Posterior vena cava (tissue), 2 donors: Measurements from ENCODE around the gene IZUMO1. TPM values are rescaled to one million over a fixed set of nuclear protein-coding genes. Genes with fewer than 3 reads are reported as not detected.
"Not testable (repeated sequence)": the region's sequence is repeated elsewhere in the genome, so short reads cannot be mapped to it uniquely, and the experiment has no call there.

Source experiments
- DNase-seq: peaks from one replicate; pipeline ENCODE4 v3.0.0-alpha.2; 2020; ENCODE audit warnings: low spot score
- intact Hi-C, 2 donors: fragments of 100-400 bp; cut with DNase I; formaldehyde crosslinking; loops; one replicate each; pipeline versions ENCODE4 v1.14.1 to v1.14.2; 2022 to 2023
- total RNA-seq, 2 donors: library from RNA; stranded (reverse); fragmentation: NEBNext Ultra II Directional; extraction: Animal tissue kit (Norgen Biotek cat#: 25700); gene quantifications; one replicate each; pipeline ENCODE4 v1.2.1, GENCODE V29; 2021
- donor health status: DM: yes; HTN: yes; CAD: no.
- donor health status: DM: yes; HTN: yes; CAD: no.

The IZUMO1 gene
- total RNA-seq, 2 donors from 2014 or later: 0.52 to 0.56 TPM

- not testable (repeated sequence) for DNase-seq
- intact Hi-C loops: loop anchor here in 1 of 2 donors (5.0 kb wide), 1 partner anchor 686 kb away; the partner anchor contains the start of genes ALDH16A1 and PIH1D1
Measured at GRCh38 chr19:48765816-48766215, 19.1 kb upstream of the IZUMO1 start.

DNA sequence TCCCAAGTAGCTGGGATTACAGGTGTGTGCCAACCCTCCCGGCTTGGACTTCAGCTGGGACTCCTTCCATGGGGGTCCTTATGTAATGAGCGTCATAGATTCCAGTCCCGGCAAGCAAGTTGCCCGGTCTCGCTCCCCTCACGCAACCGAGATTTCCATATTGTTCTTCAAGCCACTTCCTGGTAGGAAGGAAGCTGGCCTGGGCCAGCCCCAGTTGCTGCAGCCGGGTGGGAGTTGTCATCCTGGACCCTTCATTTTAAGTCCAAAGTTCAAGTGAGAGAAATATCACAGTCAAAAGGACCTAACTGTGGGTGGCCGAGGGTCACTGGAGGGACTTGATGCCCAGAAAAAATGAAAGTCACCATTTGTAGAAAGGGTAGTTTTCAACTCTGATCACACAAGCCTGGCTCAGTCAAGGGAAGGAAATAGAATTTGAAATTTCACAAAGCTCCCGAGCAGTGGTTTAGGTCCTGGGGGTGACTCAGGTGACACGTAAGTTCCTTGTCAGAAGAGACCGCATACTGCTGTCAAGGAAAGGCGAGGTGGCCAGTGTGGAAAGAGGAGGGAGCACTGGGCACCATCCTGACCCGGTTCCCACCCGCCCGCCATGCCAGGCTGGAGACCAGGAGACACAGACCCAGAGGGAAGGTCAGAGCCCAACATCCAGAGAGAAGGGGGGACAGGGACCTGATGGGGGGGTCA is 13.9 kb upstream of the IZUMO1 start:
- intact Hi-C loops: no loop called here
- no peak for DNase-seq

DNA sequence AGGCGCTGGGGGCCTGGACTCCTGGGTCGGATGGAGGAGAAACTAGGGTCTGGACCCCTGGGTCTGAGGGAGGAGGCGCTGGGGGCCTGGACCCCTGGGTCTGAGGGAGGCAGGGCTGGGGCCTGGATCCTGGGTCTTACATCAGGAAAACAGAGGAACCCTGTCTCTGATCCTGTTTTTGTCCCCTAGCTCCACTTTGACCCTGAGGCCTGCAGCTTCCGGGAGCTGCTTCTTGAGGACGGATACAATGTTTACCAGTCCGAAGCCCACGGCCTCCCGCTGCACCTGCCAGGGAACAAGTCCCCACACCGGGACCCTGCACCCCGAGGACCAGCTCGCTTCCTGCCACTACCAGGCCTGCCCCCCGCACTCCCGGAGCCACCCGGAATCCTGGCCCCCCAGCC is 11.0 kb upstream of the IZUMO1 start:
- DNase-seq: no peak
- intact Hi-C loops: no loop called here

GRCh38 chr19:48757089-48757675 is 10.5 kb upstream of the IZUMO1 start:
- DNase-seq: no peak
- intact Hi-C loops: no loop called here

GRCh38 chr19:48756686-48757085 is 10.0 kb upstream of the IZUMO1 start:
- intact Hi-C loops: no loop called here
- no peak for DNase-seq

GRCh38 chr19:48756212-48756611 is 9.5 kb upstream of the IZUMO1 start:
- intact Hi-C loops: no loop called here
- no peak for DNase-seq

DNA sequence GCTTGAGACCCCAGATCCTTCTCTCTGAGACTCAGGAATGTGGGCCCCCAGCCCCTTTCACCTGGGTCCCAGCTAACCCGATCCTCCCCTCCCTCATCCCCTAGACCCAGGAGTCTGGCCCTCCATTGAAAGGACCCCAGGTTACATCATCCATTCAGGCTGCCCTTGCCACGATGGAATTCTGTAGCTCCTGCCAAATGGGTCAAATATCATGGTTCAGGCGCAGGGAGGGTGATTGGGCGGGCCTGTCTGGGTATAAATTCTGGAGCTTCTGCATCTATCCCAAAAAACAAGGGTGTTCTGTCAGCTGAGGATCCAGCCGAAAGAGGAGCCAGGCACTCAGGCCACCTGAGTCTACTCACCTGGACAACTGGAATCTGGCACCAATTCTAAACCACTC is 9.1 kb upstream of the IZUMO1 start:
- intact Hi-C loops: no loop called here
- DNase-seq: no peak

- no peak for DNase-seq
- intact Hi-C loops: no loop called here
Measured at GRCh38 chr19:48755084-48755641, 8.5 kb upstream of the IZUMO1 start, which contains the start of gene FGF21. FGF21 (plus strand) TSS chr19:48755524; CDS start chr19:48756237, 713 bp downstream.

DNA sequence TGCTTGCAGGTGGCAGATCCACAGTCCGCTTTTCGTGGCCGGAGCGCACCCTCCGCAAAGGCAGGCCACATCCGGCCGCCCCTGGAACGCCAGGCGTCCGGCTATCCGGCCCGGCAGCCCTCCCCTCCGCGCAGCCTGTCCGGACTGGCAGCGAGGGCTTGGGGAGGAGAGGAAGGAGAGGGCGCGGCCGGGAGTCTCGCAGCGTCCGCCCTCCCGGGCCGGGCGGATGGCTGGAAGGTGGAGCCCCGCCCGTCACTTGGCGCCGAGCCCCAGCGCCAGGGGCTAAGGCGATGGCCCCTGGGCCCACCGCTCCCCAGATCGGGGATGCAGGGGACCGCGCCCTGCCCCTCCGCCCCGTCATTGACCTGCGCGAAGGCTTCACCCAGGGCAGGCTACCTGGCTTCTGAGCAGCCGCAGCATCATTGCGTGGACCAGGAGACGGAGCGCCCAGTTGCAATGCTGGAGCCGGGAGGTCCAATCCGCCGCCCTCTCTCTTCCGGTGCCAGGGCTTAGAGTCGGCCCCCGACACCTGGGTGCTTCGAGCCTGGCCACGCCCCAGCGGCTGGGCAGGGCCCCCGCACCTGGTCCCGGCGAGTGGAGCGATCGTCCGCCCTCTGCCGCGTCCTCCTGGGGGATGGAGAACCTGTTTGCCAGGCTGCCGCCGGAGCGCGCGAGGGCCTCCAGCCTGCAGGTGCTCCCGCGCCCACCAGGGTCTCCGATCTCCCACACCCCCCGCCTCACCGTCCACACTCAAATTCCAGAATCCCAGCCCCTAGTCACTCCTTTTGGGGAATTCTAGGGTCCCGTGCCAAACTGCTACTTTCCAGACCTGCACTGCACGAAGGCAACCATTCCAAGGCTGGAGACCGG is 6.0 kb upstream of the IZUMO1 start, which contains the start of gene FUT1:
FUT1 (minus strand) TSS at position 146 of the 870 bp plus-strand sequence. CDS start 1,360 bp downstream, outside the sequence.
- intact Hi-C loops: no loop called here
- DNase-seq: no peak

- intact Hi-C loops: no loop called here
- no peak for DNase-seq
Measured at GRCh38 chr19:48751845-48752495, 5.3 kb upstream of the IZUMO1 start.

DNA sequence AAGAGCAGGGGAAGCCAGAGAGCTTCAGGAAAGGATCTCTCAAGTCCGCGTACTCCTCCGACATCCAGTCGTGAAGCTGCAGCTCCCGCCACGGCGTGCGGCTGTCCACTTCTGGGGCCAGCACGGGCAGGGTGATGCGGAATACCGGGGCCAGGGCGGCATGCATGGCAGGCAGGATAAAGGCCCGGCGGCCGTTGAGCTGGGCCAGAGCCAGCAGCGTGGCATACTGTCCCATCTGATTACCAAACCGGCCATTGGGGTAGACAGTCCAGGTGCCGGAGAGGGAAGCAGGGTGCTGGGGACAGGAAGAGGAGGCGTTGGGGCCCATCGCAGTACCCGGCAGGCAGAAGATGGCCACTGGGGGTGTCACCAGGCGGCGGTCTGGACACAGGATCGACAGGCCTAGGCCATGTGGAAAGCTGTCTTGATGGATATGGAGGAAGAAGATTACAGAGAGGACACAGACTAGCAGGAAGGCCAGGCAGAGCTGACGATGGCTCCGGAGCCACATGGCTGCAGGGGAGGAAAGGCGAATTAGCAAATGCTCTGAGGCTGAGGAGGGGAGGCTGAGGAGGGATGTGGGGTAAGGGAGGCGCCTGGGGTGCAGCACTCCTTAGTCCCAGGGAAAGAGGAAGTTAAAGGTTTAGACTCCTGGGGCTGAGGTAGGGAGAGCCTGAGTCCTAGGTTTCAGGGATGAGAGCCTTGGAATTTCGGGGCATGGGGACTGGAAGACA is 4.2 kb upstream of the IZUMO1 start:
- DNase-seq: no peak
- intact Hi-C loops: no loop called here

DNA sequence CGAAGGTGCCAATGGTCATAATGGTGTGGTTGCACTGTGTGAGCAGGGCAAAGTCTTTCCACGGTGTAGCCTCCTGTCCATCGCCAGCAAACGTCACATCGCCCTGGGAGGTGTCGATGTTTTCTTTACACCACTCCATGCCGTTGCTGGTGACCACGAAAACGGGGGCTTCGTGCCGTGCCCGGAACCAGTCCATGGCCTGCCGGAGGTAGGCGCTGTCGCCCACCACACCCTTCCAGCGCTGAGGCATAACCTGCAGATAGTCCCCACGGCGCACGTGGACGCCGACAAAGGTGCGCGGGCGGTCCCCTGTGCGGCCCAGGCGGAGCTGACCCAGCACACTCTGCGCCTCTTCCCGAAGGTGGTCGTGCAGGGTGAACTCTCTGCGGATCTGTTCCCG is 3.6 kb upstream of the IZUMO1 start:
- intact Hi-C loops: no loop called here
- no peak for DNase-seq

- intact Hi-C loops: no loop called here
- no peak for DNase-seq
Measured at GRCh38 chr19:48749571-48750198, 3.0 kb upstream of the IZUMO1 start.

DNA sequence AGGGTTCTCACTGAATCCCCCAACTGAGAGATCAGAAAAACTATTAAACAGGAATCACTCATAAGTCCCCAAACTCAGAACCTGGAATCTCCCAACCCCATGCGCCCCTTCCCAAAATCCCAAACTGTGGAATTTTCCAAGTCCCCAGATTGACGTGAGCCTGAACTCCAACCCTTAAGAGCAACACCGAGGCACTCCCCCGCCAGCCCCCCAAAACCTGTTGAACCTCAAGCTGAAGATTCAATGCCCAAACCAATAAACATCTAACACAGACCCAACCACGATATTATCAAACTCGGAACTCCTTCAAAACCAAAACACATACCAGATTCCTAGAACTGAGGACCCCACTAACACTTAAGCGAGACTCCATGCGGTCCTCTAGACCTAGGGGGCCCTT is 599 bp downstream of the IZUMO1 start:
- DNase-seq: no peak
- intact Hi-C loops: no loop called here

- intact Hi-C loops: no loop called here
- DNase-seq: no peak
Measured at GRCh38 chr19:48745208-48745995, 1.3 kb downstream of the IZUMO1 start.

DNA sequence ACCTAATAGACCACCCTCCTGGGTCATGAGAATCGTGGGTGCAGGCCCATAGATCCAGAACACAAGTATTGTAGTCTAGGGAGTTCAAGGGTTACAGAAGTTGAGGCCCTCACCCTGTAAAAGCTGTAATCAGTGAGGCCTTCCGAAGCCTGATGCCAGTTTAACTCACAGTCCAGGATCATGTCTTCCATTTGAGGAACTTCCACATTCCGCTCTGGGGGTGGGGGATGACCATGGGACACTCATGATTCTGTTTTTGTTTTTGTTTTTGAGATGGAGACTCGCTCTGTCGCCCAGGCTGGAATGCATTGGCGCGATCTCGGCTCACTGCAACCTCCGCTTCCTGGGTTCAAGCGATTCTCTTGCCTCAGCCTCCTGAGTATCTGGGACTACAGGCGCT is 4.6 kb downstream of the IZUMO1 start:
- intact Hi-C loops: no loop called here
- DNase-seq: no peak
